ENCODE measurements around the gene PRDX1.

The PRDX1 gene

DNA sequence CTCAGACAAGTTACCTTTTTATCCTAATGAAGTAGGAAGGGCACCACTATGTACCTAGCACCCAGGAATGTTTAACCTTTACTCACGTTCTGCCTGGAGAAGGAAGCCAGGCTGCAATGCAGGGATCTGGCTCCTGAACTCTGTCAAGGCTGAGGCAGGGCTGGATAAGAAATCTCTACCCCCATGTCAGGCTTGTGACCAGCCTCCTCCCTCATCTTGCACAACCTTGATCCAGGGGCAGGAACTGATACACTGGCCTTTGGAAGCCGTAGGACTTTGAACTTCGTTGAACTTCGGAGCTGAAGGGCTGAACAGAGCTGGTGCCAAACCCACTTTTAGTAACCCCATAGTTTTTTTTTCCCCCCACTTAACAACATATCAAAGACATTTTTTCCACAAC is 20.9 kb upstream of the PRDX1 start:
- Histone ChIP-seq H3K4me3 (ENCODE audit: low read depth, low read length) (no peak overlapping the region), H3K27ac (ENCODE audit: extremely low read depth, low read depth, low read length) (no peak overlapping the region), H3K36me3 (ENCODE audit: control insufficient read depth in 2 of 2, insufficient read depth in 1 of 2, low read length in 2 of 2) (no peaks in the 10 kb centered on the region), H3K9me3 (ENCODE audit: control insufficient read depth, insufficient read depth, low read depth, low read length) (no peaks in the 10 kb centered on the region), H3K4me1 (ENCODE audit: control insufficient read depth, insufficient read depth, low read length) (no peaks in the 10 kb centered on the region)
- CTCF ChIA-PET: no interaction called here
- TF ChIP-seq ZNF600 (tag by site-specific recombination; IDR thresholded peaks at IDR 0.05) (0 out of 2 replicates have a peak, but pooled peaks have one; percentile 22), ZNF354C (tag by site-specific recombination; IDR thresholded peaks at IDR 0.05; ENCODE audit: borderline replicate concordance, low read depth) (no peak), RBAK (tag by site-specific recombination; IDR thresholded peaks at IDR 0.05) (no peak), ZNF768 (tag by site-specific recombination; IDR thresholded peaks at IDR 0.05) (no peak), KLF9 (tag by site-specific recombination; IDR thresholded peaks at IDR 0.05; ENCODE audit: low read depth) (no peak)
- TF ChIP-seq, protein P1, sequence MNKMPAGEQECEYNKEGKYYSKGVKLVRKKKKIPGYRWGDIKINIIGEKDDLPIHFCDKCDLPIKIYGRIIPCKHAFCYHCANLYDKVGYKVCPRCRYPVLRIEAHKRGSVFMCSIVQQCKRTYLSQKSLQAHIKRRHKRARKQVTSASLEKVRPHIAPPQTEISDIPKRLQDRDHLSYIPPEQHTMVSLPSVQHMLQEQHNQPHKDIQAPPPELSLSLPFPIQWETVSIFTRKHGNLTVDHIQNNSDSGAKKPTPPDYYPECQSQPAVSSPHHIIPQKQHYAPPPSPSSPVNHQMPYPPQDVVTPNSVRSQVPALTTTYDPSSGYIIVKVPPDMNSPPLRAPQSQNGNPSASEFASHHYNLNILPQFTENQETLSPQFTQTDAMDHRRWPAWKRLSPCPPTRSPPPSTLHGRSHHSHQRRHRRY (tag by site-specific recombination; IDR thresholded peaks at IDR 0.05): no peak
- POLR2A ChIA-PET: interaction anchor here (6.9 kb wide), 1 partner anchor 21 kb away, joined by 50 read pairs; the partner anchor contains the start of gene PRDX1

DNA sequence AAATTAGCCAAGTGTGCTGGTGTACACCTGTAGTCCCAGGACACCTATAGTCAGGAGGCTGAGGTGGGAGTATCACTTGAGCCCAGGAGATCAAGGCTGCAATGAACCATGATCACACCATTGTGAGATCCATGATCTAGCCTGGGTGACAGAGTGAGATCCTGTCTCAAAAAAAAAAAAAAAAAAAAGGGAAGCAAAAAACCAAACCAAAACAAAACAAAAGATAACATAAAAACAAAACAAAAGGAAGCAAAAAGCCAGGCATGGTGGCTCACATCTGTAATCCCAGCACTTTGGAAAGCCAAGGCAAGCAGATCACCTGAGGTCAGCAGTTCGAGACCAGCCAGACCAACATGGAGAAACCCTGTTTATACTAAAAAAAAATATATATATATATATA is 19.5 kb upstream of the PRDX1 start:
- TF ChIP-seq TCF7L2 (IDR thresholded peaks at IDR 0.05; ENCODE audit: borderline replicate concordance, low read depth, low read length) (no peak), KLF1 (tag by site-specific recombination; IDR thresholded peaks at IDR 0.05) (no peak), SETDB1 (IDR thresholded peaks at IDR 0.05; ENCODE audit: insufficient read length, low read length) (no peak), MEIS1 (CRISPR knock-in tag; IDR thresholded peaks at IDR 0.05; ENCODE audit: borderline replicate concordance) (no peak), ZNF2 (tag by site-specific recombination; IDR thresholded peaks at IDR 0.05) (no peak), WT1 (tag by site-specific recombination; IDR thresholded peaks at IDR 0.05) (no peak), ZNF37A (tag by site-specific recombination; IDR thresholded peaks at IDR 0.05) (no peak), ZNF585B (tag by site-specific recombination; IDR thresholded peaks at IDR 0.05) (no peak), ZSCAN23 (tag by site-specific recombination; IDR thresholded peaks at IDR 0.05) (no peak), SCRT2 (tag by site-specific recombination; IDR thresholded peaks at IDR 0.05) (no peak), GLI4 (tag by site-specific recombination; IDR thresholded peaks at IDR 0.05) (no peak), ZNF175 (tag by site-specific recombination; IDR thresholded peaks at IDR 0.05) (no peak)
- TF ChIP-seq, protein P2, sequence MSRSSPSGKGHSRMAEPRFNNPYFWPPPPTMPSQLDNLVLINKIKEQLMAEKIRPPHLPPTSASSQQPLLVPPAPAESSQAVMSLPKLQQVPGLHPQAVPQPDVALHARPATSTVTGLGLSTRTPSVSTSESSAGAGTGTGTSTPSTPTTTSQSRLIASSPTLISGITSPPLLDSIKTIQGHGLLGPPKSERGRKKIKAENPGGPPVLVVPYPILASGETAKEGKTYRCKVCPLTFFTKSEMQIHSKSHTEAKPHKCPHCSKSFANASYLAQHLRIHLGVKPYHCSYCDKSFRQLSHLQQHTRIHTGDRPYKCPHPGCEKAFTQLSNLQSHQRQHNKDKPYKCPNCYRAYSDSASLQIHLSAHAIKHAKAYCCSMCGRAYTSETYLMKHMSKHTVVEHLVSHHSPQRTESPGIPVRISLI (tag by site-specific recombination; IDR thresholded peaks at IDR 0.05): no peak
- TF ChIP-seq, protein P3, sequence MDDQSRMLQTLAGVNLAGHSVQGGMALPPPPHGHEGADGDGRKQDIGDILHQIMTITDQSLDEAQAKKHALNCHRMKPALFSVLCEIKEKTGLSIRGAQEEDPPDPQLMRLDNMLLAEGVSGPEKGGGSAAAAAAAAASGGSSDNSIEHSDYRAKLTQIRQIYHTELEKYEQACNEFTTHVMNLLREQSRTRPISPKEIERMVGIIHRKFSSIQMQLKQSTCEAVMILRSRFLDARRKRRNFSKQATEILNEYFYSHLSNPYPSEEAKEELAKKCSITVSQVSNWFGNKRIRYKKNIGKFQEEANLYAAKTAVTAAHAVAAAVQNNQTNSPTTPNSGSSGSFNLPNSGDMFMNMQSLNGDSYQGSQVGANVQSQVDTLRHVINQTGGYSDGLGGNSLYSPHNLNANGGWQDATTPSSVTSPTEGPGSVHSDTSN (CRISPR knock-in tag; IDR thresholded peaks at IDR 0.05): no peak
- TF ChIP-seq, protein P4, sequence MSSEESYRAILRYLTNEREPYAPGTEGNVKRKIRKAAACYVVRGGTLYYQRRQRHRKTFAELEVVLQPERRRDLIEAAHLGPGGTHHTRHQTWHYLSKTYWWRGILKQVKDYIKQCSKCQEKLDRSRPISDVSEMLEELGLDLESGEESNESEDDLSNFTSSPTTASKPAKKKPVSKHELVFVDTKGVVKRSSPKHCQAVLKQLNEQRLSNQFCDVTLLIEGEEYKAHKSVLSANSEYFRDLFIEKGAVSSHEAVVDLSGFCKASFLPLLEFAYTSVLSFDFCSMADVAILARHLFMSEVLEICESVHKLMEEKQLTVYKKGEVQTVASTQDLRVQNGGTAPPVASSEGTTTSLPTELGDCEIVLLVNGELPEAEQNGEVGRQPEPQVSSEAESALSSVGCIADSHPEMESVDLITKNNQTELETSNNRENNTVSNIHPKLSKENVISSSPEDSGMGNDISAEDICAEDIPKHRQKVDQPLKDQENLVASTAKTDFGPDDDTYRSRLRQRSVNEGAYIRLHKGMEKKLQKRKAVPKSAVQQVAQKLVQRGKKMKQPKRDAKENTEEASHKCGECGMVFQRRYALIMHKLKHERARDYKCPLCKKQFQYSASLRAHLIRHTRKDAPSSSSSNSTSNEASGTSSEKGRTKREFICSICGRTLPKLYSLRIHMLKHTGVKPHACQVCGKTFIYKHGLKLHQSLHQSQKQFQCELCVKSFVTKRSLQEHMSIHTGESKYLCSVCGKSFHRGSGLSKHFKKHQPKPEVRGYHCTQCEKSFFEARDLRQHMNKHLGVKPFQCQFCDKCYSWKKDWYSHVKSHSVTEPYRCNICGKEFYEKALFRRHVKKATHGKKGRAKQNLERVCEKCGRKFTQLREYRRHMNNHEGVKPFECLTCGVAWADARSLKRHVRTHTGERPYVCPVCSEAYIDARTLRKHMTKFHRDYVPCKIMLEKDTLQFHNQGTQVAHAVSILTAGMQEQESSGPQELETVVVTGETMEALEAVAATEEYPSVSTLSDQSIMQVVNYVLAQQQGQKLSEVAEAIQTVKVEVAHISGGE (tag by site-specific recombination; conservative IDR thresholded peaks at IDR 0.05; ENCODE audit: low read depth): no peak
- TF ChIP-seq, protein P5, sequence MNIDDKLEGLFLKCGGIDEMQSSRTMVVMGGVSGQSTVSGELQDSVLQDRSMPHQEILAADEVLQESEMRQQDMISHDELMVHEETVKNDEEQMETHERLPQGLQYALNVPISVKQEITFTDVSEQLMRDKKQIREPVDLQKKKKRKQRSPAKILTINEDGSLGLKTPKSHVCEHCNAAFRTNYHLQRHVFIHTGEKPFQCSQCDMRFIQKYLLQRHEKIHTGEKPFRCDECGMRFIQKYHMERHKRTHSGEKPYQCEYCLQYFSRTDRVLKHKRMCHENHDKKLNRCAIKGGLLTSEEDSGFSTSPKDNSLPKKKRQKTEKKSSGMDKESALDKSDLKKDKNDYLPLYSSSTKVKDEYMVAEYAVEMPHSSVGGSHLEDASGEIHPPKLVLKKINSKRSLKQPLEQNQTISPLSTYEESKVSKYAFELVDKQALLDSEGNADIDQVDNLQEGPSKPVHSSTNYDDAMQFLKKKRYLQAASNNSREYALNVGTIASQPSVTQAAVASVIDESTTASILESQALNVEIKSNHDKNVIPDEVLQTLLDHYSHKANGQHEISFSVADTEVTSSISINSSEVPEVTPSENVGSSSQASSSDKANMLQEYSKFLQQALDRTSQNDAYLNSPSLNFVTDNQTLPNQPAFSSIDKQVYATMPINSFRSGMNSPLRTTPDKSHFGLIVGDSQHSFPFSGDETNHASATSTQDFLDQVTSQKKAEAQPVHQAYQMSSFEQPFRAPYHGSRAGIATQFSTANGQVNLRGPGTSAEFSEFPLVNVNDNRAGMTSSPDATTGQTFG (tag by site-specific recombination; IDR thresholded peaks at IDR 0.05; ENCODE audit: borderline replicate concordance): no peak
- Histone ChIP-seq H3K27ac (ENCODE audit: extremely low read depth, low read depth, low read length) (no peak overlapping the region), H3K9me3 (ENCODE audit: control insufficient read depth, insufficient read depth, low read depth, low read length) (no peaks in the 10 kb centered on the region), H3K36me3 (ENCODE audit: control insufficient read depth in 2 of 2, insufficient read depth in 1 of 2, low read length in 2 of 2) (no peaks in the 10 kb centered on the region), H3K4me3 (ENCODE audit: low read depth, low read length) (no peak overlapping the region), H3K4me1 (ENCODE audit: control insufficient read depth, insufficient read depth, low read length) (0 out of 2 replicates have a peak, but pooled peaks cover under 1% of the 10 kb centered on the region)
- ChIA-PET CTCF (interaction anchor here (0.6 to 1.0 kb wide), 2 partner anchors 16 to 104 kb away, joined by 3 to 4 read pairs; no protein-coding TSS in a partner anchor), POLR2A (interaction anchor here (0.6 to 6.9 kb wide), 2 partner anchors 20 to 269 kb away, joined by 6 to 50 read pairs; partner anchors contain the start of gene PRDX1)

Measured in HEK293 (cell line).